22Rv1 (cell line): Measurements from ENCODE around the gene TMEM247.

Experiments used
- H3K27ac ChIP-seq: fragments of 450-650 bp; 2 replicates; pipeline ENCODE4 v1.5.1; 2017
- CTCF ChIP-seq: fragments of 450-650 bp; IDR thresholded peaks from 2 replicates; pipeline ENCODE4 v1.5.1; 2017; ENCODE audit warnings: mild to moderate bottlenecking
- ZFX ChIP-seq: fragments of 450-650 bp; IDR thresholded peaks from 2 replicates; pipeline ENCODE4 v1.6.1; 2017; ENCODE audit warnings: antibody characterized with exemption, borderline replicate concordance

TMEM247 gene

GRCh38 chr2:46436800-46437199 lies 42.6 kb upstream of the TMEM247 start:
- TF ChIP-seq CTCF (no peak), ZFX (no peak)
- H3K27ac ChIP-seq: no peak overlapping the region

- TF ChIP-seq ZFX (no peak), CTCF (no peak)
- H3K27ac ChIP-seq: no peak overlapping the region
Observed at GRCh38 chr2:46438102-46438501, 41.3 kb upstream of the TMEM247 start.

DNA sequence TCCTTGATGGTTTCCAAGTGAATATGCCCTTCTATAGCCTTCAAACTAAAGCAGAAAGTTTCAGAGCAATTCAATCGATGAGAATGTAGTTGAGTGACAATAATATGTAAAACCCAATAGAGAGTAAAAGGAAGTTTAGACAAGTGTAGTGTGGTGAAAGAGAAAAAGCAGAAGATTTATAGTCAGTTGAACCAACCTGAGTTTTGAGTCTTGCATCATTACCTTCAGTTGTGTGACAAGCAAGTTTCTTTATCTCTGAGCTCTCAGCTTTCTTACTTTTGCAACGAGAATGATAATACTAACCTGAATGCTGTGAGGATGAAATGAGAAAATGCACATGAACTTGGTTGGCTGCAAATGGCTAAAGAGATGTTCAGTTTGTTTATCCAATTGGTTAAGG lies 40.6 kb upstream of the TMEM247 start:
- TF ChIP-seq CTCF: no peak
- H3K27ac ChIP-seq: no peak overlapping the region

DNA sequence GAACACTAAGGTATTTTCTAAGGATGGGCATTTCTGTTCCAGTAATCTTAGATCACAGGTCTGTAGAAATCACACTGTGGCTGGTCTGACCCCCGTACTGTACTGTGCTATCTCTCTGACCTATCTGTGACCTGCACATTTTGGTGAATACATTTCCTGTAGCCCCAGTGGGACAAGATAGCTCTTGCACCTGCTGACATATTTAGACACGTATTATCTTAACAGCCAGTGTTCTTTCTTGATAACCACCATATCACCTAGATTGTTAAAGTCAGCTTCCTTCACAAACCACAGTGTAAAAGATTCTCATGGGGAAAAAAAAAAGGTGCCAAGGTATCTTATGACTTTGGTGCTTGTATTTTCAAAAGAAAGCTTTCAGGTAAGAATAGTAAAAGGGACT lies 39.8 kb upstream of the TMEM247 start:
- no peak overlapping the region for H3K27ac ChIP-seq

DNA sequence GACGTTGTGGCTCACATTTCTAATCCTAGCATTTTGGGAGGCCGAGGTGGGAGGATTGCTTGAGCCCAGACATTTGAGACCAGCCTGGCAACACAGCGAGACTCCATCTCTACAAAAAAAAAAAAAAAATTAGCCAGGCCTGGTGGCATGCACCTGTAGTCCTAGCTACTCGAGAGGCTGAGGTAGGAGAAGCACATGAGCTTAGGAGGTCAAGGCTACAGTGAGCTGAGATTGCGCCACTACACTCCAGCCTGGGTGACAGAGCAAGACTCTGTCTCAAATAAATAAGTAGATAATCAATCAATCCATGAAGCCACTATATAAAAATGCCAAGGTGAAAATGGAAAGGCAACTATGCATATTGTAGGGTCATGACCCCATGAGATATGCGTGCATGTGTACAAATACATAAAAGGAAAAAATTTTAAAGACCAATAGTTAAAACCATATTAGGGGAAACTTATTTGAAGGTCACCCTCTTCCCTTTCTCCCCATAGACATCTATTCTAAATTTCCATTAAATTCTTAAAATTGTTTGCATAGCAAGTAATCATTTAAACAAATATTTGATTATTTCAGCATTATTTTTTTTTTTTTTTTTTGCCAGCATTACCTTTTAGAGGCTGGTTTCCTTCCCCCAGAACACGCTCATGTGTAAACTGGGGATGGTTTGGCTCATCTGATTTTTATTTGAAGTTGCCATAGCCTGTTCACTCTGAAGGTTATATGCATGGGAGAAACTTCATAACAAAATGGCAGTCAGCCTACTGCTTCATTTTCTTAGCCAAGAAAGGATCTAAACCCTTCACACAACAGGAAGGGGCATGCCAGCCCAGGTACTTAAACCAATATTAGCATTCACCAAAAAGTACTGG lies 37.3 kb upstream of the TMEM247 start:
- TF ChIP-seq CTCF: no peak
- no peak for TF ChIP-seq ZFX
- H3K27ac ChIP-seq: no peak overlapping the region

More for the DNA sequence above, 39.8 kb upstream of the TMEM247 start:
- TF ChIP-seq CTCF (no peak), ZFX (no peak)

DNA sequence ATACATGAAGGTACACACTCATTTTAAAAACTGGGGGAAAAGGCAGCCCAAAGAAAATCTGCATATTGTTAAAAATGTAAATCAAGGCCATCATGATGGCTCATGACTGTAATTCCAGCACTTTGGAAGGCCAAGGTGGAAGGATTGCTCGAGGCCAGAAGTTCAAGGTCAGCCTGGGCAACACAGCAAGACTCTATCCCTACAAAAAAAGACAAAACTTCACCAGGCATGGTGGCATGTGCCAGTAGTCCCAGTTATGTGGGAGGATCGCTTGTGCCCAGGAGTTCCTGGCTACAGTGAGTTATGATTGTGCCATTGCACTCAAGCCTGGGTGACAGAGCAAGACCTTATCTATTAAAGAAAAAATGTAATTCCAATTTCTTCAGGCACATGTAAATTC lies 34.6 kb upstream of the TMEM247 start:
- no peak overlapping the region for H3K27ac ChIP-seq
- no peak for TF ChIP-seq CTCF
- no peak for TF ChIP-seq ZFX

DNA sequence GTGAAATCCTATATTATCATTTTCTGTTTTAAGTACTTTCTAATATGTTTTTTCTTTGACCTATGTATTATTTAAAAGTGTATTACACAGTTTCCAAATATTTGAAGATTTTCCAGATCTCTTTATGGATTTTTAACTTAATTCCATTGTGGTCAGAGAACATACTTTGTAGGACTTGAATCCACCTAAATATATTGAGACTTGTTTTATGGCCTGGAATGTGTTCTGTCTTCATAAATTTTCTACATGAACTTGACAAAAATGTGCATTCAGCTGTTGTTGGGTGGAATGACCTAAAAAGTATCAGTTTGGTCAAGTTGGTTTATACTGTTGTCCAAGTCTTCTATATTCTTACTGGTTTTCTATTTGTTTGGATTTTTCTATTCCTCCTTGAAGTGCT lies 33.8 kb upstream of the TMEM247 start:
- TF ChIP-seq CTCF (no peak), ZFX (no peak)

More for the DNA sequence above, 33.8 kb upstream of the TMEM247 start:
- no peak overlapping the region for H3K27ac ChIP-seq
